ENCODE measurements around the gene ATP9A.

The ATP9A gene

DNA sequence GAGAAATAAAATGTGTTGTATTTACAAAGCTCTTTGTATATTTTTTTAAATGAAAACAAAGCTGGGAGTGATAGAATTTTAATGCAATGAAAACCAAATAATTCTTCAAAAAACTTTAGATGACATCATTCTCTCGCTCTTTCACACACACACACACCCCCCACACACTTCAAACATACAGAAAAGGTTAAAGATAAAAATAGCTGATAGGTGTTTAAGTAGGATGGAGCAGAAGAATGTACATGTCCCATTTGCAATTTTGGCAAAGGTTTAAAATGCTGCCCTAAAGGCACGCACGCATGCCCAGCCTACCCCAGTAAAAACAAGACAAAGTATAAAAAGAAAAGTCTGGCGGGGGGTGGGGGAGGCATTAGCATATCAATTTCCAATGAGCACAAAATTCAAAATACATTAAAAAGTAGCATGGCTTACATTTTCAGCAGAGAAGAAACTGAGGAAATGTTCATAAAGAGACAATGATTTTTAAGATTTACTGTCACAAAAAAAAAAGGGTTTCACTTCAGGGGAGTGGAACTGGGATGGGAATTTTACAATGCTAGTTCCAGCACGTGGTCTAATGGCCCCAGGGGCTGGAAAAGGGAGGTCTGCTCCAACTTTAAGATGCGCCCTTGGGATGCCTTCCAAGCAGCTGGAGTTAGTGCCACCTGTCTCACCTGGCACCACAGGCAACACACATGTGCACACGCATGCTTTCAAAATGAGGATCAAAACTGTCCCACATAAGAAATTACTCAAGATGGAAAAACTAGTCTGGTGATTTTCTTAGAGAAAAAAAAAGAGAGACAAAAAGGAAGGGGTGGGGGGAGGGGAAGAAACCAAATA, 170.6 kb downstream of the ATP9A start:
- TF ChIP-seq, protein P1, sequence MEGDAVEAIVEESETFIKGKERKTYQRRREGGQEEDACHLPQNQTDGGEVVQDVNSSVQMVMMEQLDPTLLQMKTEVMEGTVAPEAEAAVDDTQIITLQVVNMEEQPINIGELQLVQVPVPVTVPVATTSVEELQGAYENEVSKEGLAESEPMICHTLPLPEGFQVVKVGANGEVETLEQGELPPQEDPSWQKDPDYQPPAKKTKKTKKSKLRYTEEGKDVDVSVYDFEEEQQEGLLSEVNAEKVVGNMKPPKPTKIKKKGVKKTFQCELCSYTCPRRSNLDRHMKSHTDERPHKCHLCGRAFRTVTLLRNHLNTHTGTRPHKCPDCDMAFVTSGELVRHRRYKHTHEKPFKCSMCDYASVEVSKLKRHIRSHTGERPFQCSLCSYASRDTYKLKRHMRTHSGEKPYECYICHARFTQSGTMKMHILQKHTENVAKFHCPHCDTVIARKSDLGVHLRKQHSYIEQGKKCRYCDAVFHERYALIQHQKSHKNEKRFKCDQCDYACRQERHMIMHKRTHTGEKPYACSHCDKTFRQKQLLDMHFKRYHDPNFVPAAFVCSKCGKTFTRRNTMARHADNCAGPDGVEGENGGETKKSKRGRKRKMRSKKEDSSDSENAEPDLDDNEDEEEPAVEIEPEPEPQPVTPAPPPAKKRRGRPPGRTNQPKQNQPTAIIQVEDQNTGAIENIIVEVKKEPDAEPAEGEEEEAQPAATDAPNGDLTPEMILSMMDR (IDR thresholded peaks at IDR 0.05; ENCODE audit: low read depth, low read length): no peak
- no peaks in the 10 kb centered on the region for H3K36me3 ChIP-seq
- peaks cover 26% of the 10 kb centered on the region for H3K27me3 ChIP-seq

DNA sequence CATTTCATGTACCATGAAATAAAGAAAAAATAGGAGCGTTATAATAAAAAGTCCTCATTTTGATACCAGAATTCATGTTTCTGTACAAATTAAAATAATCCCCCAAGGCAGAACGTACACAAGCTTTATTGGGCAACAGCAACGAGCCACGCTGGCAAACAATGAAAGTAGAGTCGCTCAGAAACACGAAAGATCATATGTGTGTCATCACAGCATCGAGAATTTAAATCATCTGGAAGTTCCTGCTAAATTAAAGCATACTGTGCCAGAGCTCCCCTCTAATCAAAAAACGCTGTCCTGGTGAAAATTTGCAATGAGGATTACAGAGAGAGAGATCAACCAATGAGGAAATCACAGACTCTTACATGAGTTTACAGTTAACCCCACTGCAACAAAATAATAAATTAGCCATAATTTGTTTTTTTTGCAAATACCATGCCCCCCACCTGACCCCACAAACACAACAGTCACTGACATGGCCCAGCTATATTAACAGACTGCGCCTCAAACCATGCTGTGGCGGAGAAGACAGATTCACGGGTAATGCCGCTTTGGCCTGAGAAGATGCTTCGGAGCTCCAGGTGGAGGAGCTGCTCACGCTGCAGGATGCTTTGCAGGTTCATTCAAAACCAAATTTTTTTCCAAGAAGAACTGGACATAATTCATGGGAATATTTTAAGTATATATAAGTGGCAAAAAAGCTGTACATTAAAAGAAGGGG, 171.4 kb downstream of the ATP9A start:
- H3K36me3 ChIP-seq: no peaks in the 10 kb centered on the region
- peaks cover 26% of the 10 kb centered on the region for H3K27me3 ChIP-seq
- H3K4me3 ChIP-seq (ENCODE audit: low read depth, low read length): no peak overlapping the region
- no peaks in the 10 kb centered on the region for H3K4me1 ChIP-seq
- no peaks in the 10 kb centered on the region for H3K9me3 ChIP-seq
- TF ChIP-seq, protein P1 (IDR thresholded peaks at IDR 0.05; ENCODE audit: low read depth, low read length): no peak
- DNase-seq: no peak

More for the DNA sequence above, 170.6 kb downstream of the ATP9A start:
- Histone ChIP-seq H3K9me3 (no peaks in the 10 kb centered on the region), H3K4me1 (no peaks in the 10 kb centered on the region), H3K4me3 (ENCODE audit: low read depth, low read length) (no peak overlapping the region)
- no peak for DNase-seq

DNA sequence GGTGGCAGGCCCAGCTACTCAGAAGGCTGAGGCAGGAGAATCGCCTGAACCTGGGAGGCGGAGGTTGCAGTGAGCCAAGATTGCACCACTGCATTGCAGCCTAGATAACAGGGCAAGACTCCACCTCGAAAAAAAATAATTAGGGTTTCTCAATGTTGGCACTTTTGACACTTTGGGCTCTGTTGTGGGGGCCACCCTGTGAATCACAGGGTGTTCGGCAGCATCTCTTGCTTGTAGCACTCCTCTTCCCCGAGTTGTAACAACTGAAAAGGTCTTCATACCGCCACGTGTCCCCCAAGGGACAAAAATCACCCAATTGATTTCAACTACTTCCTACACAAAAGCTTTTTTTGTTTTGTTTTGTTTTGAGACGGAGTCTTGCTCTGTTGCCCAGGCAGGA, 172.4 kb downstream of the ATP9A start:
- Histone ChIP-seq H3K27me3 (peaks cover 18% of the 10 kb centered on the region), H3K36me3 (no peaks in the 10 kb centered on the region), H3K4me3 (ENCODE audit: low read depth, low read length) (no peak overlapping the region), H3K9me3 (no peaks in the 10 kb centered on the region), H3K4me1 (no peaks in the 10 kb centered on the region)
- no peak for DNase-seq
- TF ChIP-seq, protein P1 (IDR thresholded peaks at IDR 0.05; ENCODE audit: low read depth, low read length): no peak

DNA sequence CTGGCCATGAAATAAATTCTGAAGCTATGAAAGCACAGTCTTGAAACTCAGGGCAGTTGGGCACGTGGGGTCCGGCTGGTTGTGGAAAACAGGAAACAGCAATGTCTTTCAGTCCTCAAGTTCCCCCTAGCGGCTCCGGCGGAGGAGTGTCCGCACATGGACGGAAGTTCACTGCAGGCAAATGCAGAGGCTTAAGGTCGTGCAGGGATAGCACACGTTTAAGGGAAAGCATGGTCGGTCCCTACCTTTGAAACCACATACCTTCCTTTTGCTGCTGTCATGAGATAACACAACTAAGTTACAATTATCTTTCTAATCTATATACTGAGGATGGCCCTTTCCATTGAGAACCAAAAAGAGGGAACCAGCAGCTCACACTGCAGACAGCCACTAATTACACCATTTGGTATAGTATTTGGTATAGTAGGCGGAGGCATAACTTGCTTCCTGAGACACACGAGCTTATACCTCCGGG, 173.1 kb downstream of the ATP9A start:
- peak; percentile 82 for DNase-seq
- peaks cover 16% of the 10 kb centered on the region for H3K27me3 ChIP-seq

DNA sequence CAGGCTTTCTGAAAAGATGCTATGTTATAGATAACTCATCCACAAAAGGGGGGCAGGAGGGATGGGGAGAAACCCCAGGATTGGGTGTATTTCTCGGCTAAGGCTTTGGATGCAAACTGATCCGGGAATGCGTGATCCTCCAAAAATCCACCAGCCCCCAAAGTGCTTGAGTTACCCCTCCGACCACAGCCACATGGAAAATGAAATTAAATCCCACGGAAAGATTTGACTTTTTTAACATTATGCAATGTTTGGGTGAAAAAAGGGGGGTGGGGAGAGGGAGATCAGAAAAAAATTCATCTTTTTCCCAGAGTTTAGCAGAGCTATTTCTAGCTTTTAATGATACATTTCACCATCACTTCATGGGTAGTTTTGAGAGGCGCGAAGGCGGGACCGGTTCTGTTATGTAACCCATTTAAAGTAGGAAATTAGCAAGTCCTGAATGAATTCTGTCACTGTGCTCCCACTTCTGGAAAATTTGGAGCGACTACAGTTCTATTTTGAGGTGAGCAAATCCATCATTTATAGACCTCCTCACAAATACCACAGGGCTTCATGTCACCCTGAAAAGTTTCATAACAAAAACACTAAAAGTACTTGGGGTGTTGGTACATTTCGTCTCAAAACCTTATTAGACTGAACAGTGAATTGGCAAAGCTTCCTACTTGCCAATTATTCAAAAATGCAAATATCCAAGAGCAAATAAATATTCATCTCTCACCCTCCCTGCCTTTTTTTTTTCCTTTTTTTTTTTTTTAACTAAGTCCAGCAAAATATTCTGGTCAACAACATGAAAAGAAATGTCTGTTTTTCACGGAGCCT, 173.7 kb downstream of the ATP9A start:
- no peak for DNase-seq
- H3K4me3 ChIP-seq (ENCODE audit: low read depth, low read length): no peak overlapping the region
- no peaks in the 10 kb centered on the region for H3K4me1 ChIP-seq
- TF ChIP-seq, protein P1 (IDR thresholded peaks at IDR 0.05; ENCODE audit: low read depth, low read length): no peak
- no peaks in the 10 kb centered on the region for H3K9me3 ChIP-seq
- H3K36me3 ChIP-seq: no peaks in the 10 kb centered on the region
- H3K27me3 ChIP-seq: peaks cover 10% of the 10 kb centered on the region

More for the DNA sequence above, 173.1 kb downstream of the ATP9A start:
- H3K4me3 ChIP-seq (ENCODE audit: low read depth, low read length): no peak overlapping the region
- H3K4me1 ChIP-seq: no peaks in the 10 kb centered on the region
- H3K36me3 ChIP-seq: no peaks in the 10 kb centered on the region
- H3K9me3 ChIP-seq: no peaks in the 10 kb centered on the region
- TF ChIP-seq, protein P1 (IDR thresholded peaks at IDR 0.05; ENCODE audit: low read depth, low read length): peak; percentile 92

Data from BE2C (cell line).